GM21528 (cell line): Measurements from ENCODE around the gene KCTD14.

Source experiments
- ATAC-seq: cut with Tn5 transposase; IDR thresholded peaks from one replicate; pipeline ENCODE4 v1.9.1; 2021; ENCODE audit warnings: mild to moderate bottlenecking, moderate library complexity; ENCODE audit not compliant: unreplicated experiment, low FRiP score

The KCTD14 gene

GRCh38 chr11:77967121-77967520 is 56.0 kb downstream of the KCTD14 start:
- ATAC-seq, result no peak

- ATAC-seq, result no peak
Observed at GRCh38 chr11:77966338-77966737, 56.7 kb downstream of the KCTD14 start.
